ENCODE data around the gene KLHL33.

DNA sequence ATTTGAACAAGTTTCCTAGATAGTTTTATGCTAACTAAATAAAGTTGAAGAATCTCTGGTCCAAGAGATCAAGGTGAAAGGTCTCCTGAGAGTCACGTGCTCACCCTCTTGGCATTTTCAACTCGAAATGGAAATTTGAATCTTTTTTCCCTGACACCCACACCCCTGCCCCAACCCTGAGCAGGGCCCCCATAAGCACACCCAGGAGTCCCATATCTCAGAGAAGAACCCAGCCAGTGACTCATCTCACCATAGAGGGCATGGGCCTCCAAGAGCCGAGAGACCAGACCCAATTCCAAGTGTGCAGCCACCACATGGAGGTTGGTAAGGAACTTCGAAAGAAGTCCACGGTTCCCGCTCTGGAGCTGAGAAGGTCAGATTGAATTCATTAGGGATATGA is 55.3 kb downstream of the KLHL33 start:
- TF ChIP-seq, protein P1, sequence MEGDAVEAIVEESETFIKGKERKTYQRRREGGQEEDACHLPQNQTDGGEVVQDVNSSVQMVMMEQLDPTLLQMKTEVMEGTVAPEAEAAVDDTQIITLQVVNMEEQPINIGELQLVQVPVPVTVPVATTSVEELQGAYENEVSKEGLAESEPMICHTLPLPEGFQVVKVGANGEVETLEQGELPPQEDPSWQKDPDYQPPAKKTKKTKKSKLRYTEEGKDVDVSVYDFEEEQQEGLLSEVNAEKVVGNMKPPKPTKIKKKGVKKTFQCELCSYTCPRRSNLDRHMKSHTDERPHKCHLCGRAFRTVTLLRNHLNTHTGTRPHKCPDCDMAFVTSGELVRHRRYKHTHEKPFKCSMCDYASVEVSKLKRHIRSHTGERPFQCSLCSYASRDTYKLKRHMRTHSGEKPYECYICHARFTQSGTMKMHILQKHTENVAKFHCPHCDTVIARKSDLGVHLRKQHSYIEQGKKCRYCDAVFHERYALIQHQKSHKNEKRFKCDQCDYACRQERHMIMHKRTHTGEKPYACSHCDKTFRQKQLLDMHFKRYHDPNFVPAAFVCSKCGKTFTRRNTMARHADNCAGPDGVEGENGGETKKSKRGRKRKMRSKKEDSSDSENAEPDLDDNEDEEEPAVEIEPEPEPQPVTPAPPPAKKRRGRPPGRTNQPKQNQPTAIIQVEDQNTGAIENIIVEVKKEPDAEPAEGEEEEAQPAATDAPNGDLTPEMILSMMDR (IDR thresholded peaks at IDR 0.05 in 2 of 3, conservative IDR thresholded peaks at IDR 0.05 in 1 of 3; ENCODE audit: control insufficient read depth in 2 of 3, extremely low read depth in 1 of 3, insufficient read depth in 1 of 3, low read depth in 3 of 3, low read length in 3 of 3), result no peak
- TF ChIP-seq SUZ12 (IDR thresholded peaks at IDR 0.05; ENCODE audit: unreplicated experiment) (no peak), REST (IDR thresholded peaks at IDR 0.05; ENCODE audit: low read depth, low read length) (no peak), POLR2A (IDR thresholded peaks at IDR 0.05; ENCODE audit: low read depth, low read length) (no peak), RAD21 (IDR thresholded peaks at IDR 0.05; ENCODE audit: insufficient read depth, low read depth, low read length) (no peak), PAX8 (IDR thresholded peaks at IDR 0.05) (no peak), ETV6 (conservative IDR thresholded peaks at IDR 0.05 in 1 of 2, IDR thresholded peaks at IDR 0.05 in 1 of 2; ENCODE audit: borderline replicate concordance in 1 of 2, low read depth in 1 of 2) (no peak), ATF7 (IDR thresholded peaks at IDR 0.05; ENCODE audit: low read depth) (no peak), ZNF24 (IDR thresholded peaks at IDR 0.05) (no peak), PRDM15 (CRISPR knock-in tag; IDR thresholded peaks at IDR 0.05) (no peak)
- TF ChIP-seq, protein P2, sequence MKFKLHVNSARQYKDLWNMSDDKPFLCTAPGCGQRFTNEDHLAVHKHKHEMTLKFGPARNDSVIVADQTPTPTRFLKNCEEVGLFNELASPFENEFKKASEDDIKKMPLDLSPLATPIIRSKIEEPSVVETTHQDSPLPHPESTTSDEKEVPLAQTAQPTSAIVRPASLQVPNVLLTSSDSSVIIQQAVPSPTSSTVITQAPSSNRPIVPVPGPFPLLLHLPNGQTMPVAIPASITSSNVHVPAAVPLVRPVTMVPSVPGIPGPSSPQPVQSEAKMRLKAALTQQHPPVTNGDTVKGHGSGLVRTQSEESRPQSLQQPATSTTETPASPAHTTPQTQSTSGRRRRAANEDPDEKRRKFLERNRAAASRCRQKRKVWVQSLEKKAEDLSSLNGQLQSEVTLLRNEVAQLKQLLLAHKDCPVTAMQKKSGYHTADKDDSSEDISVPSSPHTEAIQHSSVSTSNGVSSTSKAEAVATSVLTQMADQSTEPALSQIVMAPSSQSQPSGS (IDR thresholded peaks at IDR 0.05; ENCODE audit: low read length), result no peak
- TF ChIP-seq, protein P3, sequence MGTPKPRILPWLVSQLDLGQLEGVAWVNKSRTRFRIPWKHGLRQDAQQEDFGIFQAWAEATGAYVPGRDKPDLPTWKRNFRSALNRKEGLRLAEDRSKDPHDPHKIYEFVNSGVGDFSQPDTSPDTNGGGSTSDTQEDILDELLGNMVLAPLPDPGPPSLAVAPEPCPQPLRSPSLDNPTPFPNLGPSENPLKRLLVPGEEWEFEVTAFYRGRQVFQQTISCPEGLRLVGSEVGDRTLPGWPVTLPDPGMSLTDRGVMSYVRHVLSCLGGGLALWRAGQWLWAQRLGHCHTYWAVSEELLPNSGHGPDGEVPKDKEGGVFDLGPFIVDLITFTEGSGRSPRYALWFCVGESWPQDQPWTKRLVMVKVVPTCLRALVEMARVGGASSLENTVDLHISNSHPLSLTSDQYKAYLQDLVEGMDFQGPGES (IDR thresholded peaks at IDR 0.05), result no peak
- TF ChIP-seq, protein P4, sequence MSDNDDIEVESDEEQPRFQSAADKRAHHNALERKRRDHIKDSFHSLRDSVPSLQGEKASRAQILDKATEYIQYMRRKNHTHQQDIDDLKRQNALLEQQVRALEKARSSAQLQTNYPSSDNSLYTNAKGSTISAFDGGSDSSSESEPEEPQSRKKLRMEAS (IDR thresholded peaks at IDR 0.05; ENCODE audit: low read depth, low read length), result no peak

Measured in GM12878 (cell line).